T-helper 1 cell treated with Interleukin-12 subunit alpha and Interleukin-12 subunit beta and Interleukin-4 antibody, amounts not matched to agents 30 ng/mL and 1 ng/mL, for 36 hours (primary cell): ENCODE data around the gene SPC24. TPM values are rescaled to one million over a fixed set of nuclear protein-coding genes. Genes with fewer than 3 reads are reported as not detected.
"Not testable (repeated sequence)": the region's sequence is repeated elsewhere in the genome, so short reads cannot be mapped to it uniquely, and the experiment has no call there.

ENCODE experiments used
- intact Hi-C: fragments of 100-400 bp; cut with micrococcal nuclease; formaldehyde crosslinking; loops from one replicate; pipeline ENCODE4 v1.15.1; 2024
- total RNA-seq: library from RNA; stranded (reverse); gene quantifications from 2 replicates; pipeline ENCODE4 v1.2.3, GENCODE V29; 2022

The SPC24 gene
- total RNA-seq, 1 donor from 2014 or later, result 35.6 TPM

DNA sequence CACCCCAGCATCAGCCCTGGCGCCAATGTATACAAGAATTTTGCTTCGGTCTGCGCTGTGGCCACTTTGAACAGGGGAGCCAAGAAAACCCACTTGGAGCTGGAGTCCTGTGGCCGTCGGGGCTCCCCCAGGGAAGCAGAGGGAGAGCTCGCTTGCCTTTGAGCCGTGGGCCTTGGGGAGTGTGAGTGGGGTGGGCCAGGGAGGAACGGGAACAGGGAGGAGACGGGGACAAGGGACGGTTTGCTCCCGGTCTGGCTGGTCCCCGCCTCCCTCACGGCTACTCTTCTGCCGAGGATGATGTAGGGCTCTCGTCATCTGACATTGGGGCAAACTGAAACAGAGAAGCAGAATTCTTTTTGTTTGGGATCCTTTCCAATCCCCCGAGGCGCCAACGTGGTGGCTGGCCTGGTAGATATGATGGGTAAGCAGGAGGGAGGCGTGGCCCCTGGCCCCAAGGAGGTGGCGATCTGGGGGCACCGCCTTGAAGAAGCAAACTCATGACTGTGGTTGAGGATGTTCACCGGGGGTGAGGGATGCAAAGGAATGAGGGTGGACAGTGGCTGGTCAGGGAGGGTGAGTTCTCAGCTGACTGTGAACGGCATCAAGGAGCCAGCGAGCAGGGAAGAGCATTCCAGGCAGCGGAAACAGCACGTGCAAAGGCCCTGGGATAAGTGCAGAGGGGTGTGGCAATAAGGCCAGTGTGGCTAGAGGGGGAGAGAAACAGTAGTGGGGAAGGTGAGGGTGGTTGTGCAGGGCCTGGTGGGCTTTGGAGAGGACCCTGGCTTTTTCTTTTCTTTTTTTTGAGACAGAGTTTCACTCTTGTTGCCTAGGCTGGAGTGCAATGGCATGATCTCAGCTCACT is 10.9 kb upstream of the SPC24 start:
- intact Hi-C loops, result no loop called here

DNA sequence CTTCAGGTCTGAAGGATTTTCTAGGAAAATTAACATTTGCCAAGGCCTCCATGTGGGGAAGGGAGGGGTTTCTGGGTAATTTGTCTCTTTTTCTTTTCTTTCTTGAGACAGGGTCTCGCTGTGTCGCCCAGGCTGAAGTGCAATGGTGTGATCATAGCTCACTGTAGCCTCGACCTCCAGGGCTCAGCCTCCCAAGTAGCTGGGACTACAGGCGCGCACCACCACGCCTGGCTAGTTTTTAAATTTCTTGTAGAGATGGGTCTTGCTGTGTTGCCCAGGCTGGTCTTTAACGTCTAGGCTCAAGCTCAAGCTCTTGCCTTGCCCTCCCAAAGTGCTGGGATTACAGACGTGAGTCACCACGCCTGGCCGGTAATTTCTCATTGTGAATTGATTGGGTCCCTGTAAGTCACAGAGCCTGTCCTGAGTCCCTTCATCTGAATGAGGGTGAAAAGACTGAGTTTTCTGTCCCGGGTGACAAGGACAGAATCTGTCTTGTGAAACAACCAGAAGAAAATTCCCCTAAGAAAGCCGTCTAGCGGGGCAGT is 10.0 kb upstream of the SPC24 start:
- intact Hi-C loops, result no loop called here

- intact Hi-C loops, result no loop called here
Measured at GRCh38 chr19:11164879-11165406, 9.4 kb upstream of the SPC24 start.

DNA sequence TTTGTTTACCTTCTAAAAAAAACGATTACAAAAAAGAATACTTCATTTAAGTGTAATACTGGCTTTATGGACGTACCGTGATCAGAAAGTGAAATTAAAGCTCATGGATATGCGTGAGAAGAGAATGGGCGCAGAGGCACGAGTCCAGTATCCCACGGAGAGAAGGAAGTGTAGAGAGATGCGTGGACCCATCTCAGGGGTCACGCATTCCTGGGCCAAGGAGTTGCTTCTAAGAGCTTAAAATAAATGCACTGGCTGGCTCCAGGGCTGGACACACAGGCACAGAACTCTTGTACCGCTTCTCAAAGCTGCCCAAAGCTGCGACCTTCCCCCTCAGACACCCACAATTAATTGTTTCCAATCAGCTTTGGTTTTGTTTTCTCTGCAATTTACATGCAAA is 8.7 kb upstream of the SPC24 start:
- intact Hi-C loops, result no loop called here

- intact Hi-C loops, result not testable (repeated sequence)
Measured at GRCh38 chr19:11160440-11160768, 4.8 kb upstream of the SPC24 start.

- intact Hi-C loops, result no loop called here
Measured at GRCh38 chr19:11159598-11160439, 4.2 kb upstream of the SPC24 start.

- intact Hi-C loops, result loop anchor here (1.0 to 2.0 kb wide), 8 partner anchors 43 to 405 kb away; partner anchors contain the start of genes ELOF1, KANK2, ODAD3 and PRKCSH
Measured at GRCh38 chr19:11154683-11155047, 917 bp downstream of the SPC24 start.

DNA sequence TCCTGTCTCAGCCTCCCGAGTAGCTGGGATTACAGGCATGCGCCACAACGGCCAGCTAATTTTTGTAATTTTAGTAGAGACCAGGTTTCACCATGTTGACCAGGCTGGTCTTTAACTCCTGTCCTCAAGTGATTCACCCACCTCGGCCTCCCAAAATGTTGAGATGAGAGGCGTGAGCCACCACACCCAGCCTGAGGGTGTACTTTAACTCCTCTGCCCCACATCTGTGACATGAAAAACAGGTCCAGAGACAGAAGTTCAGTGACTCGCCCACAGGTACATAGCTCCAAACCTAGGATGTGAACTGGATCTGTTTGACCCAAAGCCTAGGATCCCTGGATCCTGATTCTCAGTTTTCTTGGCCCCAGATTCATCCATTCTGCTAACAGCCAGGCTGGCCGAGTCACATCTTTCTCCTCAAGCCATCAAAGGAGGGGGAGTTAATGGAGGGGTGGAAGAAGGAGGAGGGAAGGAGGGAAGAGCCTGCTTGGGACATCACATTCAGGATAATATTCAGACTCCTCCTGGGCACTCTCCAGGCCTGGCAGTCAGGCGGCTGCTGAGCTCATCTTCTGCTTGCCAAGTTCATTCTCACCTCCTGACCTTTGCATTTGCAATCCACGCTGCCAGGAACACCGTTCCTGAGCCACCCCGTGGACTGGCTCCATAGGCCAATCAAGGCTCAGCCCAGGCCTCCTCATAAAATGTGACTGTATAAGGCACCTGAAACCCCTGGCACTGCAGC is 3.1 kb downstream of the SPC24 start:
- intact Hi-C loops, result no loop called here

- intact Hi-C loops, result no loop called here
Measured at GRCh38 chr19:11151181-11151580, 4.4 kb downstream of the SPC24 start.

DNA sequence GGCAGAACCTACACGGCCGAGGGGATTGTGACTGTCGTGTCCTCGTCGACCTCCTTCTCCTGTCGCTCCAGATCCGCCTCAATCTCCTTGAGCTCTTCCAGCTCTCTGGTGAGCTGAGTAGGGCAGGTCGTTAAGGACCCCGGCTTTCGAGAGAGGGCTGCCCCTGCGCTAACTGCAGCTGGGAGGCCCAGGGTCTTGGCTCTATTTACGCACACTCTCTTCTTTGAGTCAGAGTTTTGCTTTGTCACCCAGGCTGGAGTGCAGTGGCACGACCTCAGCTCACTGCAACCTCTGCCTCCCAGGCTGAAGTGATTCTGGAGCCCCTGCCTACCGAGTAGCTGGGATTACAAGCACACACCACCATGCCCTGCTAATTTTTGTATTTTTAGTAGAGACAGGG is 7.6 kb downstream of the SPC24 start:
- intact Hi-C loops, result no loop called here

GRCh38 chr19:11145536-11145924 is 10.1 kb downstream of the SPC24 start:
- intact Hi-C loops, result no loop called here

DNA sequence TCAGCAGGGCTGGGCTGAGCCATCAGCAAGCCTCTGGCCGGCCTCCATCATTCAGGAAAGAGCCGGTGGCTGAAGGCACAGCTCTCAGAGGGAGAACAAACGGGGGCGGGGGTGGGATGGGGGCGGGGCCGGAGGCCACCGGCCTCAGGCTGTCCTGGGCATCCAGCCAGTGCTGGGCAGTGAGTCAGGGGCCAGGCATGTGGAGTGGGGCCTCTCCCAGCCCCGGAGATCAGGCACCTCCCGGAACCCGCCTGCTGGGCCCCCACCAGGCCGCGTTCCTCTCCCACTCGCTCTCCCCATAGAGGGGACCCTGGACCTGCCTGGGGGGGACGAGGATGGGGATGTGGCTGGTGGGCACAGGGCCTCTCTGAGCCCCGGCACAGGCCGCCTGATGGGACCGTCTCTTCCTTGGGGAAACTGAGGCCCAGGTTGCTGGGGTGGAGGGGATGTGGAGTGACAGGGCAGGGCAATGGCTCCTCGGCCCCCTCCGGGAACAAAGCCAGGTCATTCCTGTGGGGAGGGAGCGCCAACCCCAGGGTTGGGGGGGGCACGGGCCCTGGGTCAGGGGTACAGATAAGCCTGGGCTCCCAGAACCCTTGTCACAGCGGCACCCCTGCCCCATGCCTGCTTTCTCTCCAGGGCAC is 12.9 kb downstream of the SPC24 start:
- intact Hi-C loops, result no loop called here

- intact Hi-C loops, result no loop called here
Measured at GRCh38 chr19:11141937-11142527, 13.6 kb downstream of the SPC24 start.

DNA sequence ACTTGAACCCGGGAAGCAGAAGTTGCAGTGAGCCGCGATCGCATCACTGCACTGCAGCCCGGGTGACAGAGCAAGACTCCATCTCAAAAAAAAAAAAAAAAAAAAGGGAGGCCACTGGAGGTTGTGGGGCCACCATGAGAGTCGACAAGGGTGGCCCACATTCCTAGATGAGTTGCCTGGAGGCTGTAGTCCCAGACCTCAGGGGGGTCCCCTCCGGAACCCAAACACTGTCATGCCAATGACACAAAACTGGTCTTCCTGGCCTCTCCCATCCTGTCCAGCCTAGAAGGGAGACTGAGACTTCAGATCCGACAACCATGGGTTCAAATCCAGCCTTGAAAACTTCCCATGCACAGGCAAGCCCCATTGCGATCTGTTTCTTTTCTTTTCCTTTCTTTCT is 14.7 kb downstream of the SPC24 start:
- intact Hi-C loops, result no loop called here

- intact Hi-C loops, result not testable (repeated sequence)
Measured at GRCh38 chr19:11140023-11140538, 15.5 kb downstream of the SPC24 start.

- intact Hi-C loops, result loop anchor here (2.0 to 5.0 kb wide), 3 partner anchors 41 to 449 kb away; no protein-coding TSS in a partner anchor
Measured at GRCh38 chr19:11138601-11139300, 16.8 kb downstream of the SPC24 start.

DNA sequence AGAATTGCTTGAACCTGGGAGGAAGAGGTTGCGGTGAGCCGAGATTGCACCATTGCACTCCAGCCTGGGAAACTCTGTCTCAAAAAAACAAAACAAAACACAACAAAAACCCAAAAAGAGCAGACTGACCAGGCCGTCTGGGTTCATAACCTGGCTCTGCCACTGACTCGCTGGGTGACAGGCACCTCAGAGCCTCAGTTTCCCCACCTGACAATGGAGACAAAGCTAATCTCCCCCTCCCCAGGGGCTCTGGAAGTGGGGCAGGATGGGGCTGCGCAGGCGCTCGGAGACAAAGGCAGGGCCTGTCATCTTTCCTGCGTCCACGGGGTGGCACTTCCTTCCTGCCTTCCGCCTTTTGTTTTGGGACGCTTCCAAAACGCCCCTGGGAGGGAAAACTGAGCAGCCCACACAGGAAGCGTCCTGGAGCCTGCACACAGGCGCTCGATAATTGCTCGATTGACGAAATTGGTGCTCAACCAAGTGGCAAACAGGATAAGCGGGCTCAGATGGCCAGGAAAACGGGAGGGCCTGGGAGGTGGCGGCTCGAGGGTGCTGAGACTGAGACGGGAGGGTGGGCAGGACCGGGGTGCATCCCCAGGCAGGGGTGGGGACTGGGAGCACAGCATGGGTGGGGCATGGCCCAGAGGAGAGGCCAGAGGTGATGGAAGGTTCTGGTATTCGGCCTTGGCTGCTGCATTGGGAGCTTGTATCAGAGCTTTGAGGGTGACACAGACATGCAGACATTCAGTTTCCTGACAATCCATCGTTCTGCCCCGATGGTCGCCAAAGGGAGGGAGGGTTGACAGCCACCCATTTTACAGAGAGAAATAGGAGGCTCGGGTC is 17.8 kb downstream of the SPC24 start:
- intact Hi-C loops, result loop anchor here (2.0 to 5.0 kb wide), 3 partner anchors 40 to 450 kb away; no protein-coding TSS in a partner anchor

DNA sequence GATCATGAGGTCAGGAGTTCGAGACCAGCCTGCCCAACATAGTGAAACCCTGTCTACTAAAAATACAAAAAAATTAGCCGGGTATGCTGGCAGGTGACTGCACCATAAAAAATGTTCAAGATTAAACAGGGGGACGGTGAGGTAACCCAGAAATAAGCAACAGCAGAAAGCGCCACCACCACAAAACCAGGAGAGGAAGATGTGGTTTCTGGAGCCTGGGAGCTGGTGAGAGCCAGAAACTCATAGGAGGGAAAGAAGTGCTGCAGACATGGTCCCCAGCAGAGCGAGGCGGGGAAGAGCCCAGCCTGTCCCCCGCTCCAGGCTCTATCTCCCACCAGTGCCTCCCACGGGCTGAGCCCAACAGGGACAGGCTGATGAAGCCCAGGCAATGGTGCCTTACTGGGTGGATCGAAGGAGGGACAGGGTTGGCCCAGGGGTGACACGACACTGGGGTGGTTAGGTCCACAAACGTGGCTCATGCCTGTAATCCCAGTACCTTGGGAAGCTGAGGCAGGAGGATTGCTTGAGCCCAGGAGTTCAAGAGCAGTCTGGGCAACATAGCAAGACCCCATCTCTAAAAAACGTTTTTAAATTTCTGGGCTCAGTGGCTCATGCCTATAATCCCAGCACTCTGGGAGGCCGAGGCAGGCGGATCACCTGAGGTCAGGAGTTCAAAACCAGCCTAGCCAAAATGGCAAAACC is 19.0 kb downstream of the SPC24 start:
- intact Hi-C loops, result loop anchor here (5.0 kb wide), 2 partner anchors 39 to 451 kb away; no protein-coding TSS in a partner anchor
